HEK293T (cell line): Measurements from ENCODE around the gene SPDYE3.

ENCODE experiments used
- HDGF ChIP-seq: fragments of 450-650 bp; IDR thresholded peaks from 2 replicates; pipeline ENCODE4 v1.6.1; 2017; ENCODE audit warnings: antibody characterized with exemption, borderline replicate concordance
- NFRKB ChIP-seq: fragments of 450-650 bp; IDR thresholded peaks from 2 replicates; pipeline ENCODE4 v1.6.1; 2016; ENCODE audit warnings: mild to moderate bottlenecking, moderate library complexity
- SP1 ChIP-seq: fragments of 450-650 bp; IDR thresholded peaks from 2 replicates; pipeline ENCODE4 v1.6.1; 2017
- TF ChIP-seq, protein P1 (sequence below): fragments of 450-650 bp; IDR thresholded peaks from 2 replicates; pipeline ENCODE4 v1.6.1; 2016

DNA sequence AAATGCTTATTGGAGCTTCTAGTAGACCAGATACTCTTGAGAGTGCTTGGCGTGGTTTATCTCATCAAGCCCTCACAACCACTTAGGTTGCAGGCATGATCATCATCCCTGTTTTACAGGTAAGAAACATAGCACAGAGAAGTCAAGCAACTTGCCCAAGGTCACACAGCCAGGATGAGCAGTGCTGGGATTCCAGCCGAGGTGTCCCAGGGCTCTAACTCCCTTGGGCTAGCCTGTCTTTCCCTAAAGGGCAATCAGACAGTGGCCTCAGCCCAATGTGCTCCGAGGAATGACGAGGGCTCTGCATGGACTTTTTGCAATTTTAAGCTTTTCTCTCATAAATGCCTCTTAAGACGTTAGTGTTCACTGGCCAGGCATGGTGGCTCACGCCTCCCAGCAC lies 39.9 kb upstream of the SPDYE3 start:
- TF ChIP-seq HDGF (no peak), NFRKB (no peak), SP1 (no peak)
- TF ChIP-seq, protein P1, sequence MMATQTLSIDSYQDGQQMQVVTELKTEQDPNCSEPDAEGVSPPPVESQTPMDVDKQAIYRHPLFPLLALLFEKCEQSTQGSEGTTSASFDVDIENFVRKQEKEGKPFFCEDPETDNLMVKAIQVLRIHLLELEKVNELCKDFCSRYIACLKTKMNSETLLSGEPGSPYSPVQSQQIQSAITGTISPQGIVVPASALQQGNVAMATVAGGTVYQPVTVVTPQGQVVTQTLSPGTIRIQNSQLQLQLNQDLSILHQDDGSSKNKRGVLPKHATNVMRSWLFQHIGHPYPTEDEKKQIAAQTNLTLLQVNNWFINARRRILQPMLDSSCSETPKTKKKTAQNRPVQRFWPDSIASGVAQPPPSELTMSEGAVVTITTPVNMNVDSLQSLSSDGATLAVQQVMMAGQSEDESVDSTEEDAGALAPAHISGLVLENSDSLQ = no peak
